ENCODE results near the gene SUSD1. TPM values are rescaled to one million over a fixed set of nuclear protein-coding genes. Genes with fewer than 3 reads are reported as not detected.

The SUSD1 gene
- total RNA-seq, 1 donor from 2014 or later, result 15.7 TPM

GRCh38 chr9:112115109-112115508 is 60.0 kb downstream of the SUSD1 start:
- H3K36me3 Mint-ChIP-seq (ENCODE audit: low read depth), result peaks cover 3% of the 10 kb centered on the region
- DNase-seq (no peak), ATAC-seq (ENCODE audit: low read depth) (no peak)
- no peaks in the 10 kb centered on the region for H3K9me3 Mint-ChIP-seq
- intact Hi-C loops (cut with micrococcal nuclease), result no loop called here
- H3K27ac Mint-ChIP-seq, result no peak overlapping the region
- no peak for TF ChIP-seq CTCF (IDR thresholded peaks at IDR 0.05)
- ChIA-PET CTCF (no interaction called here), POLR2A (no interaction called here)
- H3K27me3 Mint-ChIP-seq, result no peaks in the 10 kb centered on the region
- no peak overlapping the region for H3K4me3 Mint-ChIP-seq
- peaks cover 36% of the 10 kb centered on the region for H3K4me1 Mint-ChIP-seq

GRCh38 chr9:112112941-112113681 is 62.0 kb downstream of the SUSD1 start:
- ATAC-seq (ENCODE audit: low read depth) (peak; percentile 25), DNase-seq (no peak)
- no peak for TF ChIP-seq CTCF (IDR thresholded peaks at IDR 0.05)
- ChIA-PET POLR2A (no interaction called here), CTCF (interaction anchor here (0.7 to 1.7 kb wide), 9 partner anchors 10 to 732 kb away, joined by 3 to 8 read pairs (median 3); no protein-coding TSS in a partner anchor)
- no peaks in the 10 kb centered on the region for H3K27me3 Mint-ChIP-seq
- intact Hi-C loops (cut with micrococcal nuclease), result no loop called here
- no peak overlapping the region for H3K27ac Mint-ChIP-seq
- no peak overlapping the region for H3K4me3 Mint-ChIP-seq
- H3K9me3 Mint-ChIP-seq, result no peaks in the 10 kb centered on the region
- H3K4me1 Mint-ChIP-seq, result peaks cover 42% of the 10 kb centered on the region
- H3K36me3 Mint-ChIP-seq (ENCODE audit: low read depth), result no peaks in the 10 kb centered on the region

GRCh38 chr9:112112519-112112918 is 62.6 kb downstream of the SUSD1 start:
- Mint-ChIP-seq H3K27ac (no peak overlapping the region), H3K9me3 (no peaks in the 10 kb centered on the region), H3K27me3 (no peaks in the 10 kb centered on the region), H3K4me3 (no peak overlapping the region), H3K36me3 (ENCODE audit: low read depth) (no peaks in the 10 kb centered on the region), H3K4me1 (peaks cover 48% of the 10 kb centered on the region)
- ChIA-PET CTCF (interaction anchor here (0.7 to 1.7 kb wide), 8 partner anchors 9 to 733 kb away, joined by 3 to 8 read pairs (median 4); no protein-coding TSS in a partner anchor), POLR2A (no interaction called here)
- intact Hi-C loops (cut with micrococcal nuclease), result no loop called here
- ATAC-seq (ENCODE audit: low read depth) (peak; percentile 42), DNase-seq (no peak)
- no peak for TF ChIP-seq CTCF (IDR thresholded peaks at IDR 0.05)

GRCh38 chr9:112111461-112111860 is 63.6 kb downstream of the SUSD1 start:
- intact Hi-C loops (cut with micrococcal nuclease), result no loop called here
- ATAC-seq (ENCODE audit: low read depth) (peak; percentile 50), DNase-seq (no peak)
- H3K36me3 Mint-ChIP-seq (ENCODE audit: low read depth), result no peaks in the 10 kb centered on the region
- CTCF ChIA-PET, result interaction anchor here (0.8 to 1.3 kb wide), 4 partner anchors 13 to 250 kb away, joined by 3 to 4 read pairs (median 3); no protein-coding TSS in a partner anchor
- H3K4me3 Mint-ChIP-seq, result no peak overlapping the region
- TF ChIP-seq CTCF (IDR thresholded peaks at IDR 0.05), result no peak
- POLR2A ChIA-PET, result no interaction called here
- no peaks in the 10 kb centered on the region for H3K9me3 Mint-ChIP-seq
- no peaks in the 10 kb centered on the region for H3K27me3 Mint-ChIP-seq
- H3K4me1 Mint-ChIP-seq, result peaks cover 55% of the 10 kb centered on the region
- H3K27ac Mint-ChIP-seq, result no peak overlapping the region

GRCh38 chr9:112110777-112111113 is 64.4 kb downstream of the SUSD1 start:
- no peaks in the 10 kb centered on the region for H3K36me3 Mint-ChIP-seq (ENCODE audit: low read depth)
- ChIA-PET POLR2A (interaction anchor here (0.7 kb wide), 1 partner anchor 212 kb away, joined by 4 read pairs; no protein-coding TSS in a partner anchor), CTCF (interaction anchor here (0.6 to 1.5 kb wide), 7 partner anchors 11 to 686 kb away, joined by 3 to 9 read pairs (median 3); no protein-coding TSS in a partner anchor)
- peaks cover 55% of the 10 kb centered on the region for H3K4me1 Mint-ChIP-seq
- no peak for TF ChIP-seq CTCF (IDR thresholded peaks at IDR 0.05)
- H3K27ac Mint-ChIP-seq, result no peak overlapping the region
- H3K27me3 Mint-ChIP-seq, result no peaks in the 10 kb centered on the region
- DNase-seq (no peak), ATAC-seq (ENCODE audit: low read depth) (peak; percentile 47)
- intact Hi-C loops (cut with micrococcal nuclease), result no loop called here
- no peak overlapping the region for H3K4me3 Mint-ChIP-seq
- H3K9me3 Mint-ChIP-seq, result no peaks in the 10 kb centered on the region

All from activated B cell treated with CpG ODN at 0.5 μM for 24 hours (primary cell).